ENCODE data around the gene DRC7. TPM values are rescaled to one million over a fixed set of nuclear protein-coding genes. Genes with fewer than 3 reads are reported as not detected.
"Not testable (repeated sequence)": the region's sequence is repeated elsewhere in the genome, so short reads cannot be mapped to it uniquely, and the experiment has no call there.

DRC7 gene
- polyA plus RNA-seq, 5 donors, result 0.54 to 4.5 (median 2.8) TPM

- not testable (repeated sequence) for DNase-seq
These were observed 18.0 kb downstream of the DRC7 start for GRCh38 chr16:57712569-57712968.

GRCh38 chr16:57713596-57713995 lies 19.0 kb downstream of the DRC7 start:
- no peak for DNase-seq

GRCh38 chr16:57714047-57714446 lies 19.4 kb downstream of the DRC7 start:
- DNase-seq, result no peak

GRCh38 chr16:57720142-57720575 lies 25.6 kb downstream of the DRC7 start:
- peak in 1 of 2 donors; percentile 24 for DNase-seq

GRCh38 chr16:57721356-57722209 lies 27.0 kb downstream of the DRC7 start:
- DNase-seq, result no peak

- DNase-seq, result no peak
These were observed 27.5 kb downstream of the DRC7 start for GRCh38 chr16:57722210-57722499.

GRCh38 chr16:57722651-57723050 lies 28.0 kb downstream of the DRC7 start:
- no peak for DNase-seq

GRCh38 chr16:57723170-57723569 lies 28.6 kb downstream of the DRC7 start:
- no peak for DNase-seq

GRCh38 chr16:57724531-57724930 lies 29.9 kb downstream of the DRC7 start:
- DNase-seq, result no peak

- no peak for DNase-seq
These were observed 30.5 kb downstream of the DRC7 start for GRCh38 chr16:57725151-57725550.

GRCh38 chr16:57725554-57725953 lies 30.9 kb downstream of the DRC7 start:
- DNase-seq, result no peak

GRCh38 chr16:57725976-57726375 lies 31.4 kb downstream of the DRC7 start:
- DNase-seq, result no peak

GRCh38 chr16:57726433-57726947 lies 31.9 kb downstream of the DRC7 start:
- no peak for DNase-seq

GRCh38 chr16:57727610-57728009 lies 33.0 kb downstream of the DRC7 start:
- no peak for DNase-seq

GRCh38 chr16:57728336-57729181 lies 34.0 kb downstream of the DRC7 start:
- no peak for DNase-seq

GRCh38 chr16:57729182-57729484 lies 34.5 kb downstream of the DRC7 start:
- DNase-seq, result no peak

GRCh38 chr16:57729852-57730251 lies 35.2 kb downstream of the DRC7 start:
- not testable (repeated sequence) for DNase-seq

GRCh38 chr16:57730771-57731730 lies 36.4 kb downstream of the DRC7 start:
- no peak for DNase-seq

- no peak for DNase-seq
These were observed 37.4 kb downstream of the DRC7 start for GRCh38 chr16:57732037-57732436.

- no peak for DNase-seq
These were observed 38.1 kb downstream of the DRC7 start for GRCh38 chr16:57732714-57733113.

- no peak for DNase-seq
These were observed 39.8 kb downstream of the DRC7 start for GRCh38 chr16:57734308-57734924.

Data from right lung (tissue), 5 donors.